HFFc6 (cell line): ENCODE results near the gene ELOVL6. TPM values are rescaled to one million over a fixed set of nuclear protein-coding genes. Genes with fewer than 3 reads are reported as not detected.

ENCODE experiments used
- DNase-seq: peaks from one replicate; pipeline ENCODE4 v3.0.0-alpha.2; 2018
- H3K27ac Mint-ChIP-seq: 2 replicates; pipeline ENCODE4 v1.8.0; 2020; ENCODE audit warnings: mild to moderate bottlenecking, mixed read lengths
- H3K27me3 Mint-ChIP-seq: 2 replicates; pipeline ENCODE4 v1.8.0; 2021; ENCODE audit warnings: mild to moderate bottlenecking, moderate library complexity, mixed read lengths; ENCODE audit not compliant: insufficient read depth
- H3K36me3 Mint-ChIP-seq: 2 replicates; pipeline ENCODE4 v1.8.0; 2021; ENCODE audit warnings: low read depth, mixed read lengths
- H3K4me1 Mint-ChIP-seq: 2 replicates; pipeline ENCODE4 v1.8.0; 2020; ENCODE audit warnings: low read depth, mixed read lengths
- H3K4me3 Mint-ChIP-seq: 2 replicates; pipeline ENCODE4 v1.8.0; 2020; ENCODE audit warnings: mild to moderate bottlenecking, moderate library complexity, mixed read lengths
- H3K9me3 Mint-ChIP-seq: 2 replicates; pipeline ENCODE4 v1.8.0; 2020; ENCODE audit warnings: mild to moderate bottlenecking, mixed read lengths
- CTCF ChIP-seq: fragments of 200-600 bp; sonication (generic); IDR thresholded peaks from 2 replicates; pipeline ENCODE4 v1.5.0; 2021; ENCODE audit warnings: antibody characterized with exemption, mild to moderate bottlenecking
- total RNA-seq, 6 experiments: library from RNA; stranded (reverse); fragmentation: NEBNext Ultra II Directional; extraction: Animal tissue kit (Norgen Biotek cat#: 25700); gene quantifications; 2 replicates in 1 of 6; 3 replicates in 5 of 6; pipeline ENCODE4 v1.2.3, GENCODE V29; 2021

Gene ELOVL6
- total RNA-seq, 6 experiments from 2014 or later: 21.0 to 26.2 (median 22.5) TPM

DNA sequence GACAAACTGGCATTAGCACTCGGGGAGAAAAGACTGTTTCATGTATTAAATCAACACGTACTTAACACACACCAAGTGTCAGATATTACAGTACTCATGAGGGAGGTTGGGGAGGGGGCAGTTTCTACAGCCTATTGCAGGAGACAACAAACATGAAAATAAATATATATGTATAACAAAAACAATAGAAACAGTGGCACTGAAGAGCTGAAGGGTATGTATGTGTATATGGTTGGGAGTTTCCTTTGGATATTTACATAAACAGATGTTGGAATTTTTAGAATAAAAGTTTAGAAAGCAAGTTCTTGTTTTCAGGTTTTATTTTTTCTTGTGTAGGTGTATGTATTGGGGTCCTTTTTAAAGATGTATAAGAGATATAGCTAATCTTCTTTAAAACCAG lies 133.5 kb downstream of the ELOVL6 start:
- Mint-ChIP-seq H3K4me1 (peaks cover 8% of the 10 kb centered on the region), H3K27me3 (no peaks in the 10 kb centered on the region), H3K36me3 (no peaks in the 10 kb centered on the region), H3K9me3 (no peaks in the 10 kb centered on the region), H3K4me3 (no peak overlapping the region), H3K27ac (no peak overlapping the region)
- TF ChIP-seq CTCF: no peak
- no peak for DNase-seq

DNA sequence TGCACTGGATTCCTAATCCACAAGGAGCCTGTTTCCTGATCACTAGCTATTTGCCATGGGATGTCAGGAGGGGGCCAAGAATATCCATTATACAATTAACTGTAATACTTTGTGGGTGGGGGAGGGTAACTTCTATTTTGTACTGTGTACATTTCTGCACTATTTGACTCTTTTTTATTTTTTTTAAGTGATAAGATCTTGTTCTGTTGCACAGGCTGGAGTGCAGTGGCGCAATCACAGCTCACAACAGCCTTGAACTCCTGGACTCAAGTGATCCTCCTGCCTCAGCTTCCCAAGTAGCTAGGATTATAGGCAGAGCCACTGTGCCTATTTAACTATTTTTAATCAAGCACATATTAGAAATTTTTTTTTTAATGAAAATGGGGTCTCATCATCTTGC lies 134.1 kb downstream of the ELOVL6 start:
- Mint-ChIP-seq H3K27me3 (no peaks in the 10 kb centered on the region), H3K27ac (no peak overlapping the region), H3K4me3 (no peak overlapping the region), H3K4me1 (peaks cover 14% of the 10 kb centered on the region), H3K36me3 (no peaks in the 10 kb centered on the region), H3K9me3 (no peaks in the 10 kb centered on the region)
- TF ChIP-seq CTCF: no peak
- no peak for DNase-seq

GRCh38 chr4:110062166-110062565 lies 136.2 kb downstream of the ELOVL6 start:
- Mint-ChIP-seq H3K27ac (no peak overlapping the region), H3K4me1 (peaks cover 18% of the 10 kb centered on the region), H3K36me3 (no peaks in the 10 kb centered on the region)

GRCh38 chr4:110061076-110061475 lies 137.3 kb downstream of the ELOVL6 start:
- Mint-ChIP-seq H3K27me3 (no peaks in the 10 kb centered on the region), H3K9me3 (no peaks in the 10 kb centered on the region), H3K36me3 (no peaks in the 10 kb centered on the region), H3K4me3 (no peak overlapping the region), H3K4me1 (peaks cover 18% of the 10 kb centered on the region), H3K27ac (no peak overlapping the region)
- no peak for DNase-seq
- no peak for TF ChIP-seq CTCF

More at GRCh38 chr4:110062166-110062565, 136.2 kb downstream of the ELOVL6 start:
- no peak for DNase-seq
- no peaks in the 10 kb centered on the region for H3K27me3 Mint-ChIP-seq
- H3K9me3 Mint-ChIP-seq: no peaks in the 10 kb centered on the region
- no peak overlapping the region for H3K4me3 Mint-ChIP-seq
- no peak for TF ChIP-seq CTCF

DNA sequence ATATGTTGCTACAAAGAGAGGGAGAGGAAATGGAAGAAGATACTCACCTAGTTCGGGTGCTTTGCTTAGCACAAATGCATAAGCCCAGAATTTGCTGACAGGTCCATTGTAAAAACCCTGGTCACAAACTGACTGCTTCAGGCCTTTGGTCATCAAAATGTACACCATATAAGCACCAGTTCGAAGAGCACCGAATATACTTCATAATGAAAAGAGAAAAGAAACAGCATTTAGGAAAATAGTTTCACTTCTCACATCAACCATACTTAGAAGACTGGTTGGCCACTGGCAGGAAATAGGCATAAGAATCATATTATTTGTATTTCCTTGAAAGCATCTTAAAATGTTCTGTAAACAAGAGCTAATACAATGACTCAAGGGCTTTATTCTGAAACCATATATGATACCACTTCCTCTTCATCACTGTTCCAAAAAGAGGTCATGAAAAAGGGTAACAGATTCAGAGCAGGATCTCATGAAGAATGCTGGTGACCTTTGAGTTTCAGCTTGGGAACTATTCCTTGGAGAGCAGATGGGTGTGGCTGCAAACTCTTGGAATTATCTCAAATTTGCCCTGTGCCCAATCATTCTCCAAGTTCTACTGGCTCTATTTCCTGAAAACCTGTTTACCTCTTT lies 138.7 kb downstream of the ELOVL6 start:
- H3K36me3 Mint-ChIP-seq: no peaks in the 10 kb centered on the region
- H3K27ac Mint-ChIP-seq: no peak overlapping the region
- DNase-seq: no peak

More for the DNA sequence above, 138.7 kb downstream of the ELOVL6 start:
- TF ChIP-seq CTCF: no peak
- peaks cover 28% of the 10 kb centered on the region for H3K4me1 Mint-ChIP-seq
- no peak overlapping the region for H3K4me3 Mint-ChIP-seq
- no peaks in the 10 kb centered on the region for H3K27me3 Mint-ChIP-seq
- H3K9me3 Mint-ChIP-seq: no peaks in the 10 kb centered on the region
